ENCODE data around the gene MRPL33. TPM values are rescaled to one million over a fixed set of nuclear protein-coding genes. Genes with fewer than 3 reads are reported as not detected.

The MRPL33 gene
- total and polyA plus RNA-seq, 2 experiments from 2014 or later: 80.5 to 310 TPM

- Mint-ChIP-seq H3K27ac (no peak overlapping the region), H3K4me3 (no peak overlapping the region), H3K36me3 (ENCODE audit: low read depth) (peaks cover 30% of the 10 kb centered on the region), H3K4me1 (peaks cover 29% of the 10 kb centered on the region), H3K27me3 (ENCODE audit: insufficient read depth, low read depth, poor library complexity) (peaks cover 10% of the 10 kb centered on the region), H3K9me3 (no peaks in the 10 kb centered on the region)
- no peak overlapping the region for H2AFZ ChIP-seq
- no peak for ATAC-seq
- no peak overlapping the region for H3K4me2 ChIP-seq
- no peaks in the 10 kb centered on the region for H3K27me3 ChIP-seq (ENCODE audit: insufficient read depth)
- no peak overlapping the region for H3K4me3 ChIP-seq
- DNase-seq (ENCODE audit: low spot score): no peak
- TF ChIP-seq, protein P1, sequence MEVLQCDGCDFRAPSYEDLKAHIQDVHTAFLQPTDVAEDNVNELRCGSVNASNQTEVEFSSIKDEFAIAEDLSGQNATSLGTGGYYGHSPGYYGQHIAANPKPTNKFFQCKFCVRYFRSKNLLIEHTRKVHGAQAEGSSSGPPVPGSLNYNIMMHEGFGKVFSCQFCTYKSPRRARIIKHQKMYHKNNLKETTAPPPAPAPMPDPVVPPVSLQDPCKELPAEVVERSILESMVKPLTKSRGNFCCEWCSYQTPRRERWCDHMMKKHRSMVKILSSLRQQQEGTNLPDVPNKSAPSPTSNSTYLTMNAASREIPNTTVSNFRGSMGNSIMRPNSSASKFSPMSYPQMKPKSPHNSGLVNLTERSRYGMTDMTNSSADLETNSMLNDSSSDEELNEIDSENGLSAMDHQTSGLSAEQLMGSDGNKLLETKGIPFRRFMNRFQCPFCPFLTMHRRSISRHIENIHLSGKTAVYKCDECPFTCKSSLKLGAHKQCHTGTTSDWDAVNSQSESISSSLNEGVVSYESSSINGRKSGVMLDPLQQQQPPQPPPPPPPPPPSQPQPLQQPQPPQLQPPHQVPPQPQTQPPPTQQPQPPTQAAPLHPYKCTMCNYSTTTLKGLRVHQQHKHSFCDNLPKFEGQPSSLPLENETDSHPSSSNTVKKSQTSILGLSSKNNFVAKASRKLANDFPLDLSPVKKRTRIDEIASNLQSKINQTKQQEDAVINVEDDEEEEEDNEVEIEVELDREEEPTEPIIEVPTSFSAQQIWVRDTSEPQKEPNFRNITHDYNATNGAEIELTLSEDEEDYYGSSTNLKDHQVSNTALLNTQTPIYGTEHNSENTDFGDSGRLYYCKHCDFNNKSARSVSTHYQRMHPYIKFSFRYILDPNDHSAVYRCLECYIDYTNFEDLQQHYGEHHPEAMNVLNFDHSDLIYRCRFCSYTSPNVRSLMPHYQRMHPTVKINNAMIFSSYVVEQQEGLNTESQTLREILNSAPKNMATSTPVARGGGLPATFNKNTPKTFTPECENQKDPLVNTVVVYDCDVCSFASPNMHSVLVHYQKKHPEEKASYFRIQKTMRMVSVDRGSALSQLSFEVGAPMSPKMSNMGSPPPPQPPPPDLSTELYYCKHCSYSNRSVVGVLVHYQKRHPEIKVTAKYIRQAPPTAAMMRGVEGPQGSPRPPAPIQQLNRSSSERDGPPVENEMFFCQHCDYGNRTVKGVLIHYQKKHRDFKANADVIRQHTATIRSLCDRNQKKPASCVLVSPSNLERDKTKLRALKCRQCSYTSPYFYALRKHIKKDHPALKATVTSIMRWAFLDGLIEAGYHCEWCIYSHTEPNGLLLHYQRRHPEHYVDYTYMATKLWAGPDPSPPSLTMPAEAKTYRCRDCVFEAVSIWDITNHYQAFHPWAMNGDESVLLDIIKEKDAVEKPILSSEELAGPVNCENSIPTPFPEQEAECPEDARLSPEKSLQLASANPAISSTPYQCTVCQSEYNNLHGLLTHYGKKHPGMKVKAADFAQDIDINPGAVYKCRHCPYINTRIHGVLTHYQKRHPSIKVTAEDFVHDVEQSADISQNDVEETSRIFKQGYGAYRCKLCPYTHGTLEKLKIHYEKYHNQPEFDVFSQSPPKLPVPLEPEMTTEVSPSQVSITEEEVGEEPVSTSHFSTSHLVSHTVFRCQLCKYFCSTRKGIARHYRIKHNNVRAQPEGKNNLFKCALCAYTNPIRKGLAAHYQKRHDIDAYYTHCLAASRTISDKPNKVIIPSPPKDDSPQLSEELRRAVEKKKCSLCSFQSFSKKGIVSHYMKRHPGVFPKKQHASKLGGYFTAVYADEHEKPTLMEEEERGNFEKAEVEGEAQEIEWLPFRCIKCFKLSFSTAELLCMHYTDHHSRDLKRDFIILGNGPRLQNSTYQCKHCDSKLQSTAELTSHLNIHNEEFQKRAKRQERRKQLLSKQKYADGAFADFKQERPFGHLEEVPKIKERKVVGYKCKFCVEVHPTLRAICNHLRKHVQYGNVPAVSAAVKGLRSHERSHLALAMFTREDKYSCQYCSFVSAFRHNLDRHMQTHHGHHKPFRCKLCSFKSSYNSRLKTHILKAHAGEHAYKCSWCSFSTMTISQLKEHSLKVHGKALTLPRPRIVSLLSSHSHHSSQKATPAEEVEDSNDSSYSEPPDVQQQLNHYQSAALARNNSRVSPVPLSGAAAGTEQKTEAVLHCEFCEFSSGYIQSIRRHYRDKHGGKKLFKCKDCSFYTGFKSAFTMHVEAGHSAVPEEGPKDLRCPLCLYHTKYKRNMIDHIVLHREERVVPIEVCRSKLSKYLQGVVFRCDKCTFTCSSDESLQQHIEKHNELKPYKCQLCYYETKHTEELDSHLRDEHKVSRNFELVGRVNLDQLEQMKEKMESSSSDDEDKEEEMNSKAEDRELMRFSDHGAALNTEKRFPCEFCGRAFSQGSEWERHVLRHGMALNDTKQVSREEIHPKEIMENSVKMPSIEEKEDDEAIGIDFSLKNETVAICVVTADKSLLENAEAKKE (CRISPR knock-in tag; IDR thresholded peaks at IDR 0.05): no peak
- TF ChIP-seq ZNF331 (CRISPR knock-in tag; IDR thresholded peaks at IDR 0.05; ENCODE audit: low read depth): no peak
- no peak for TF ChIP-seq EZH2phosphoT487 (IDR thresholded peaks at IDR 0.05; ENCODE audit: unreplicated experiment)
- no peak for TF ChIP-seq JUNB (IDR thresholded peaks at IDR 0.05; ENCODE audit: unreplicated experiment)
- TF ChIP-seq, protein P2, sequence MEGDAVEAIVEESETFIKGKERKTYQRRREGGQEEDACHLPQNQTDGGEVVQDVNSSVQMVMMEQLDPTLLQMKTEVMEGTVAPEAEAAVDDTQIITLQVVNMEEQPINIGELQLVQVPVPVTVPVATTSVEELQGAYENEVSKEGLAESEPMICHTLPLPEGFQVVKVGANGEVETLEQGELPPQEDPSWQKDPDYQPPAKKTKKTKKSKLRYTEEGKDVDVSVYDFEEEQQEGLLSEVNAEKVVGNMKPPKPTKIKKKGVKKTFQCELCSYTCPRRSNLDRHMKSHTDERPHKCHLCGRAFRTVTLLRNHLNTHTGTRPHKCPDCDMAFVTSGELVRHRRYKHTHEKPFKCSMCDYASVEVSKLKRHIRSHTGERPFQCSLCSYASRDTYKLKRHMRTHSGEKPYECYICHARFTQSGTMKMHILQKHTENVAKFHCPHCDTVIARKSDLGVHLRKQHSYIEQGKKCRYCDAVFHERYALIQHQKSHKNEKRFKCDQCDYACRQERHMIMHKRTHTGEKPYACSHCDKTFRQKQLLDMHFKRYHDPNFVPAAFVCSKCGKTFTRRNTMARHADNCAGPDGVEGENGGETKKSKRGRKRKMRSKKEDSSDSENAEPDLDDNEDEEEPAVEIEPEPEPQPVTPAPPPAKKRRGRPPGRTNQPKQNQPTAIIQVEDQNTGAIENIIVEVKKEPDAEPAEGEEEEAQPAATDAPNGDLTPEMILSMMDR (conservative IDR thresholded peaks at IDR 0.05; ENCODE audit: low read depth in 2 of 2): no peak
- no peak for TF ChIP-seq ZNF114 (CRISPR knock-in tag; IDR thresholded peaks at IDR 0.05)
- TF ChIP-seq STAT1 (IDR thresholded peaks at IDR 0.05; ENCODE audit: unreplicated experiment): no peak
- TF ChIP-seq ETS1 (IDR thresholded peaks at IDR 0.05): no peak
- no peak for TF ChIP-seq EZH2 (IDR thresholded peaks at IDR 0.05; ENCODE audit: low read depth, unreplicated experiment)
- no peak for TF ChIP-seq CREB1 (CRISPR knock-in tag; IDR thresholded peaks at IDR 0.05; ENCODE audit: low read depth)
- no peak for TF ChIP-seq NANOG (IDR thresholded peaks at IDR 0.05; ENCODE audit: borderline replicate concordance)
- TF ChIP-seq REST (IDR thresholded peaks at IDR 0.05; ENCODE audit: unreplicated experiment): no peak
- TF ChIP-seq POLR2AphosphoS5 (IDR thresholded peaks at IDR 0.05; ENCODE audit: low read depth): no peak
- no peaks in the 10 kb centered on the region for H3K79me2 ChIP-seq (replicated peaks; ENCODE audit: insufficient read depth)
- no peaks in the 10 kb centered on the region for H3K36me3 ChIP-seq (ENCODE audit: insufficient read depth)
- 0 out of 2 replicates have a peak, but pooled peaks cover 5% of the 10 kb centered on the region for H3F3A ChIP-seq (replicated peaks; ENCODE audit: low read depth)
- H4K20me1 ChIP-seq (replicated peaks; ENCODE audit: insufficient read depth): no peaks in the 10 kb centered on the region
- no peak overlapping the region for H3K27ac ChIP-seq (ENCODE audit: low read depth)
- peaks cover 13% of the 10 kb centered on the region for H3K4me1 ChIP-seq (ENCODE audit: insufficient read depth)
- H3K9me2 ChIP-seq (ENCODE audit: insufficient read depth): peaks cover 3% of the 10 kb centered on the region; the same call in 1 of the 2 replicates
These were observed 14.7 kb upstream of the MRPL33 start for GRCh38 chr2:27756544-27757498.
